Left colon (tissue), 2 donors: Measurements from ENCODE around the gene NCAM1. TPM values are rescaled to one million over a fixed set of nuclear protein-coding genes. Genes with fewer than 3 reads are reported as not detected.

Experiments
- ATAC-seq: fragments of 200-7000 bp; cut with Tn5 transposase; one replicate; pipeline ENCODE4 v1.9.1; 2020; ENCODE audit warnings: mild to moderate bottlenecking, moderate library complexity
- DNase-seq, 2 donors: peaks; one replicate each; pipeline ENCODE4 v3.0.0-alpha.2; 2020
- intact Hi-C, 2 donors: fragments of 100-400 bp; cut with DNase I in 1 of 2; cut with micrococcal nuclease in 1 of 2; formaldehyde crosslinking; loops; one replicate each; pipeline versions ENCODE4 v1.11.2 to v1.14.0; 2022; cut with DNase I, micrococcal nuclease
- total RNA-seq, 2 donors: library from RNA; stranded (reverse); fragmentation: NEBNext Ultra II Directional; extraction: Animal tissue kit (Norgen Biotek cat#: 25700); gene quantifications; one replicate each; pipeline ENCODE4 v1.2.1, GENCODE V29; 2021
- donor health status: DM: no; HTN: no; CAD: no.
- donor health status: DM: yes; HTN: yes; CAD: no.

Gene NCAM1
- total RNA-seq, 2 donors from 2014 or later: 3.1 to 12.1 TPM

DNA sequence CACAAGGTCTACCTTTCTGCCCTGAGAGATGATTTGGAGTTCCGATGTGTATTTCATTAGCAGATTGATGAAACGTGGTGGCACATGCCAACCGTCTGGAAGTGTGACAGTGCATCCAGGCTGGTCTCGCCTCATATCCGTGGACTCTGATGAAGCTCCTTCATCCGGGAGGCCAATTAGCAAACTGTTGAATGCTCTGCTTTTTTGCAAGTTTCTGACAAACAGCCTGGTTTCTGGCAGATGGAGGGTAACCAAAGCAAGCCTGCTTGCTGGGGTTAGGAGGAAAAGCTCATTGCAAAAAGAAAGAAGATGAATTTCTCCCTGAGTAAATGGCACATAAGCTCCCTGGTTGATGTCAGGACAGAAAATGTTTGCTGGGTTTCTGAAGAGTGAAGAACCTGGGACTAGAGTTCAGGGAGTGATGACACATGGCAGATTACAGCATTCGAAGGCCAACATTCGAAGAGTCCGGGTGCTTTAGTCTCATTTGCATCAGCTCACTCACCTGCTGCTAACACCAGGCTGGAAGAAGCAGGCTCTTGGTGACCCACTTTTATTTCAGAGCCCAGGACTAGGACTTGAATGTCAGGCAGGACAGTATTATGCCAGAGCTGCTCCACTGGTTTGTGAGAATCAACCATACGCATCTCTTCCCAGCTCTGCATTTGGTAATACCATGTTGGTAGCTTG lies 217.3 kb downstream of the NCAM1 start:
- DNase-seq: no peak
- intact Hi-C loops: no loop called here
- ATAC-seq: no peak

DNA sequence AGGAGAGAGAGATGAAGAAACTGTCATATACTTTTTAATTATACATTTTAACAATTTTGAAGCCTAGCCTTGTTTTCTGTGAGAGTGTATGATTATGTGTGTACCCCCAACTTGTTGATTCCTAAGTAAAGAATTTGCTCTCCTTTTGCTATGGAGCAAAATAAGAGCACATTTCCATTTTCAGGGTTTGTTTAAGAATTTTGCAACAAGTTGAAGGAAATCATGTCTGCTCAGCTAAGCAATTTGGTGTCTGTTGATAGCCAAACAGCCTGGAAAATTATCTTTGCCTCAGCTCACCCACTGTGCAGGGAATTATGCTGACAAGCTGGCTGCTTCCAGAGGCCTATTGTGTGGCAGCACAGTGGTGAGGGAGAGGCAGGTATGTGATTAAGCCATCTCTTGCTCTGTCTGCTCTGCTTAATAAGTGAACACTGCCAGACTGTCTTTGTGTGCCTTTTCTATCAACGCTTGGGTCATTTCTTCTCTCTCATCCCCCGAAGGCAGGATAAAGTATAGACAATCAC lies 218.0 kb downstream of the NCAM1 start:
- ATAC-seq (no peak), DNase-seq (no peak)
- intact Hi-C loops: no loop called here

DNA sequence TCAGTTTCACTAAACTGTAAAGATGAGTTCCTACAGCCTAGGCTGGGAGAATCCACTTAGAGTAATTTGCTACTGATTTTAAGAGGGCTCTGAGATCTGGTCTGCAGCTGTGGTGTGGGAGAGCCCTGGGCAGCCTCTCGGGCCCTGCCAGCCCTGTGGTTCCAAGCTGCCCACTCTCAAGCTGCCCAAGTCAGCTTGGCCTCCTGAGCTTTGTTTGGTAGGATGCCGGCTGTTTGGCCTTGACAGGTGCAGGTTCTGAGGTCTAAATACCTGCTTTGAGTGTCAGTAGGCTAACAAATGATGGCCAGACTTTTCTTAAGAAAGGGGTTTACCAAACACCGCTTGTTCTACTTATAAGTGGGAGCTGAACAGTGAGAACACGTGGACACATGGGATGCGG lies 219.9 kb downstream of the NCAM1 start:
- intact Hi-C loops: no loop called here
- ATAC-seq: no peak
- DNase-seq: no peak

DNA sequence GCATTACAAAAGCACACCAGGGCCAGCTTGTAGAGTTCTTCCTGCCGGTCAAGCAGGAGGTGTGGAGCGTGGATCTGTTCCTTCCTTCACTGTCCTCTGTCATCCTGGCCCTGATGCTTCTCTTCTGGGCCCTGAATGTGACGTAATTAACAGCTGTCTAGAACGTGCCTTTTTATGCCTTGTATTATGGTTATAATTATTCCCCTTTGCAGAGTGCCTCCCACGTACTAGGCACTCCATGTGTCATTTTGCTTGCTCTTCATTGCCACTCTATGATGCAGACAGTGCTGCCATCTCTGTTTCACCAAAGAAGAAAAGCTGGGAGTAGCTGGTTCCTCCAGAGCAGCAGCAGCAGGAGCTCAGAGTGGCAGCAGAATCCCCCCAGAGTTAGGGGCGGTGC lies 221.1 kb downstream of the NCAM1 start:
- ATAC-seq (no peak), DNase-seq (no peak)
- intact Hi-C loops: no loop called here

DNA sequence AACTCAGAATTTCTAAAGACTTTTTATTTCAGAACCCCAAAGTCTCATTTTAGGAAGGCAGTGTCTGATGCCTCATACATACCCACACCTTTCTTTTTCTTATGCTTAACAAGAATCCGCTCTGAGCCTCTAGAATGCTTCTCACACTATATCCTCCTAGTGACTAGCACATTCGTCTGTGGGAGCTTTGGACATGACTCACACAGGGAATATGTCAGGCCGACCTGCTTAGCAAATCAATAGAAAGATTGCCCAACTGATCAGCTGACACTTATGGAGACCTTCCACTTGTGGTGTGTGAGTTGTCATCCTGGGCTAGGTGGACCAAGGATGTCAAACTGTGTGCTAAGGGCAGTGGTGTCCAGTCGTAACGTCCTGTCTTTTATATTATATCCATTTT lies 223.3 kb downstream of the NCAM1 start:
- ATAC-seq (no peak), DNase-seq (no peak)
- intact Hi-C loops: loop anchor here in 1 of 2 donors (2.0 kb wide), 1 partner anchor 44 kb away; no protein-coding TSS in a partner anchor

DNA sequence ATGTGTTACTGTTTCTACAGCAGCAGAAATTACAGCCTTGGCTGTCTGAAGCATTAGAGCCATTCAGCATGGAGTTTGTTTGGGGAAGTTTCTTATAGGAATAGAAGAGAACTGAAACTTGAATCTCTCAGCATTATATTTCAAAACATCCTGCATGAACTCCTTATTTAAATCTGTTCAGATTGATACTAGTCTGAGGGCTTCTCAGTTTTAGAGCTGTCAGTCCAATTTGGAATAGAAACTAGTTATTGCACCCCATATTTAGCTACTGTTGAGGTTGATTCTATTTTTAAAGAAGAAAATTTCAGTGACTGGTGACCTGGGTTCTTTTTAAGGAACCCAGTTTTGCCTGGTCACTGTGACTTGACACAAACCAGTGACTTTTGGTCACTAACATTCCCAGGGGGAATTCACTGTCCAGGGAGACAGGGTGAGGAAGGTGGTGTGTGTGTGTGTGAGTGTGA lies 227.2 kb downstream of the NCAM1 start:
- no peak for DNase-seq
- intact Hi-C loops: no loop called here
- no peak for ATAC-seq

DNA sequence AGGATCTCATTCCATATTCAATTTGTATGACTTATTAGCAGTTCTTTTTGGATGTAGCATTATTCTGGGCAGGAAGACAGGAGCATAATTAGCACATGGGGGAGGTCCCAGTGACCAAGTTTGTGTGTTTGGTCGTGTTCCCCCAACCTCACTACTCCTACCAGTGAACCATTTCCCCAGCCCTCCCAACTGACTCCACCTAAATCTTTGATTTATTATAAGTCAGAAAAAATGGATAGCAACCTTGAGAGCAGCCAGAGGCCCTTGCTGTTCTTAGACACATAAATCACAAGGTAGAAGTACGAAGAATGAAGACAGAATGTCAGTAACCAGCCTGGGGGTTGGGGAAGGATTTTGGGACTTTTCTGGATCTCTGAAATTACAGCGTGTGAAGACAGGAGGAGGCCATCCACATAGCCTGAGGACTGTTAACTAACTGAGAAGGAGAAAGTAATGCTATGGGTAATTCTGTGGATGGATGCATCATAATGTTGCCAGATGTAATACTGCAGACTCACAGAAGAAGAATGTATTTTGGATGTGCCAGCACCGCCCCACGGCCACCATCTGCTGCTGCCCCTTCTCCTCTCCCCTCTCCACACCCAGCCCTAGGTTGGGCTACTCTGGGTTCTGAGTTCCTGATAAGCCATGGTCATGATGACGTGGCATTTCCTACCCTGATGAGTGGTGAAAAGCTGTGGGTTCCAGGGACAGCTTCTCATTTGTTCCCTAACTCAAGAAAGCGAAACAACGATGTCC lies 228.9 kb downstream of the NCAM1 start:
- intact Hi-C loops: no loop called here
- ATAC-seq (no peak), DNase-seq (no peak)

DNA sequence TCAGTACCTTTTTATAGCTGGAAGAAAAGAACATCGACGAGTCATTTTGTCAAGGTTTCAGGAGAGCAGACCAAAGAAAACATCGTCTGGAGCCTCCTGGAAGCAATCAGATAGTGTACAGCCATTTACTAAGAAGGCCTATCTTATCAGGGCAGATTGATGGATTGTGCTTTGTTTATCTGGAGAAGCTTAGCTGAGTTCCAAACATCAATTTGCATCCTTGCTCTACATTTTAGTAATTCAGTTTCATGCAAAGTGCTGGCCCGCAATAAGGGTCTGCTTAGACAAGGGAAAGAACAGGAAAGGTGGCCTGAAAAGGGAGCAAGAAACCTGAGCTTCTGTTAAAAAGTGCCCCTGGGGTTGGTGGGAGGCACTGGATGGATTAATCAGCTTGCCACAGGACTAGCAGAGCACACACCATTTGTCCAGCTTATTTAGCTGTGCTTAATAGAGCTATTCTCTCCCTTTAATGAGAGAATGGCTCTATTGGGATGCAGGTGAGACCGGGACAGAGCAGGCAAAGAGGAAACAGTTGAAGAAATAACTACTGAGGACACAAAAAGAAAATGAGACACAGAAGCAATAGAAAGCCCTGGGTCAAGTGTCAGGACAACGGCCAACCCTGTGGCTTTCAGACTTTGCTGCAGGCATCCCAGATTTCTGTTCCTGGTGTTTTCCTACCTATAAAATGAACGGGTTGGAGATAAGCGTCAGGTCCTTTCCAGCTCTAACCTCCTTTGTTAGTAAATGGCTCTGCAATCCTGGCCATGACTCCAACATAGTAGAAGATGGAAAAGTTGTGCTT lies 231.1 kb downstream of the NCAM1 start:
- intact Hi-C loops: no loop called here
- DNase-seq: no peak
- ATAC-seq: no peak

DNA sequence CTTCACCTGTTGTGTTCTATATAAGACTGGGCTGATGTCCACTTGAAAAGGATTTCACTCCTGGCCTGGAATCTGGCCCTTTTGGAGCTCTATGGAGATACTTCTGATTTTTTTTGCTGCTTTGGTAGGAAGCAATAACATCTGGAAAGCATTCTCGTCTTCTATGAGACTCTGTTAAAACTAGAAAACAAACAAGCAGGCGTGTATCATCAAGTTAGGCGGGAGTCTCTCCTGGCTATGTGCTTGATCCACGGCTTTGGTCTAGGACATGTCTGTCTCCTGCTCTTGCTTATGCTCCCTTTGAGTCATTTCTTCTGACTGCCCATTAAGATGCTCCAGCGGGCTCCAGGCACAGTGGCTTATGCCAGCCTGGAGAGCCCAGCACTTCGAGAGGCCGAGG lies 231.8 kb downstream of the NCAM1 start:
- intact Hi-C loops: no loop called here
- ATAC-seq (no peak), DNase-seq (no peak)

DNA sequence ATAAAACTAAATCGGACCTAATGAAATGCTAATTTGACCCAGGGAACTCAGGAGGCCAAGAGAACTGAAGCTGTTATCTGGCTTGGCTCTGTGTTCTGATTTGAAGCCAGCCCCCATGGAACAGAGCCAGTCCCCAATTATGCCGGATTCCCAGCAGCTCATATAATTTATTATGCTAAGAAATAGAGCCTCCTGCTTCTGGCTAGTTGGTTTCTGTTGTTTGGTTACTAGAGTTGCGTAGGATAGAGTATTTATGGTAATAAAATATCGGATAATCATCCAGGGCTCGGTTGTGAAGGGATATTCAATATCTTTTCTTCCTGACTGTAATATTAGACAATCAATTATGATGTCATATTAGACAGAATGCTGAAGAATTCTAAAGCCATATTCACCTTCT lies 232.7 kb downstream of the NCAM1 start:
- ATAC-seq: no peak
- DNase-seq: no peak
- intact Hi-C loops: no loop called here

DNA sequence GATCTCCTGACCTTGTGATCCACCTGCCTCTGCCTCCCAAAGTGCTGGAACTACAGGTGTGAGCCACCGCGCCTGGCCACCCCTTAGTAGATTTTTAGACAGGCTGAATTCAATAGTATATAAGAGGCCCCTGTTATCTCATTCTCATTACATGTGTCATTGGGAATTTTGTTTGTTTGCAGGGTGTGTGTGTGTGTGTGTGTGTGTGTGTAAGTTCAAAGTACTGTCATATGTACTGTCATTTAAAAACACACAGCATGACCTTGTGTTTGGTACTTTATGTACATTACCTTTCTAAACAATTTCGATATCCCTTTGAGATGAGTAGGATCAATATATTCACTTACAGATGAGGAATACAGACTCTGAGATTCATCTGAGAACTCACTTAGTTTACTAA lies 234.5 kb downstream of the NCAM1 start:
- ATAC-seq (no peak), DNase-seq (no peak)
- intact Hi-C loops: no loop called here

DNA sequence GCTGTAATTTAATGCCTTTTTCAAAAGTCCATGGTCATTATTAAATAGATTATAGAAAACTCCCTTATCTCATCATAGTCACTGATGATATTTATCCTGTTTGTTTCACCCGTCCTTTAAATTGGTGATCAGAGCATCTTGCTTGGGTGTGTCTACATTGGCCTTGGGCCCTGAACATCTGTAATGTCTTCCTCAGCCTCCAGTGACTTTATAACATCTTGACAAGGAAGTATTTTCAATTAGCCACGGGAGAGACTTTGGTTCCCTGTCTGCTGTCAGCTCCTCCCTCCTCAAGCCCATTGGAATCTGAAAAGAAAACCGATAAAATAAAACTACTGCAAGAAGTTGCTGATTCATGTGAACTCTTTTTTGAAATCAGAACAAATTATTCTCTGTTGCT lies 236.2 kb downstream of the NCAM1 start:
- DNase-seq (no peak), ATAC-seq (no peak)
- intact Hi-C loops: no loop called here

DNA sequence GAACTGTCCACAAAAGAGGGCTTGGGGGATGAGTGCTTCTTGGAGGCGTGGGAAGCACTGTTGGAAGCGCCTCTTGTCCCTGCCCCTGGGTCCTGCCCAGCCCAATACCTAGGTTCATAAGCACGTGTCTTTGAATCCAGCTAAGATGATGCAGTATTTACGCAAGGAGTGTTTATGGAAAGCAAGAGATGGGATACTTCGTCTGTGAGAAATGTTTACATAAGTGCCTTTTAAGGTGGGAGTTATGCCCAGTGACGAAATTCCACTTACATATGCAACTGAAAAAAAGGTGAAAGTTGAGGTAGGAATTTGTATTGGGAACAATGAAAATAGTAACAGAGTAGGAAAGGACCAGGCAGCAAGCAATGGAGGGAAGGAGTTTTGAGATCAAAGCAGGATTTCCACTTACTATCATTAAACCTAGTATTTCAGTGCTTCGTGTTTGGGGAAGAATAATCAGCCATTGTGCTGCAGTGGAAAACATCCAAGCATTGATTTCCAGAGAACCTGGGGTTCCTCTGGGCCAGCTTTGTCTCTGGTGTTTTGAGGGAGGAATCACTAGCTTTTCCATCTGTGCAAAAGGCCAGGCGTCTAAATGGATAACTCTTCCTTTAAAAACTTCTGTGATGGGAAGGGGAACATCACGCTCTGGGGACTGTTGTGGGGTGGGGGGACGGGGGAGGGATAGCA lies 237.9 kb downstream of the NCAM1 start:
- DNase-seq (no peak), ATAC-seq (no peak)
- intact Hi-C loops: no loop called here

DNA sequence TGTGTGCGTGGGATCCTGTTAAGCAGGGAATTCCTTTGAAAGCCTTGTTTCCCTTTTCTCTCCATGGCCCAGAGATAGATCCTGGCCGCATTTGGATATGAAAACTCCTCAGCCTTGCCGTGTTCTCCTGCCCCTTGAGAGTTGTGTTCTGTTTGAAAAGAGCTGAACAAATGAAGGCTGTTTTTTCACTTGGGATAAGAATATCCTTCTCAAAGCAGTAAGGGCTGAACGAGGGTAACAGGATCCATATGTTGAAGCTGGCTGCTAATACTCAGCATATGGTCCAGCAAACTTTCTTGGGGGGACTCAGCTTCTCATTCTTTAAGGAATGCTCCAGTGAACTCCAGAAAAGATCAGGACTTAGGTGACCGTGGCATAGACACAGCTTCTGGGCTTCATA lies 238.6 kb downstream of the NCAM1 start:
- ATAC-seq (no peak), DNase-seq (no peak)
- intact Hi-C loops: no loop called here

DNA sequence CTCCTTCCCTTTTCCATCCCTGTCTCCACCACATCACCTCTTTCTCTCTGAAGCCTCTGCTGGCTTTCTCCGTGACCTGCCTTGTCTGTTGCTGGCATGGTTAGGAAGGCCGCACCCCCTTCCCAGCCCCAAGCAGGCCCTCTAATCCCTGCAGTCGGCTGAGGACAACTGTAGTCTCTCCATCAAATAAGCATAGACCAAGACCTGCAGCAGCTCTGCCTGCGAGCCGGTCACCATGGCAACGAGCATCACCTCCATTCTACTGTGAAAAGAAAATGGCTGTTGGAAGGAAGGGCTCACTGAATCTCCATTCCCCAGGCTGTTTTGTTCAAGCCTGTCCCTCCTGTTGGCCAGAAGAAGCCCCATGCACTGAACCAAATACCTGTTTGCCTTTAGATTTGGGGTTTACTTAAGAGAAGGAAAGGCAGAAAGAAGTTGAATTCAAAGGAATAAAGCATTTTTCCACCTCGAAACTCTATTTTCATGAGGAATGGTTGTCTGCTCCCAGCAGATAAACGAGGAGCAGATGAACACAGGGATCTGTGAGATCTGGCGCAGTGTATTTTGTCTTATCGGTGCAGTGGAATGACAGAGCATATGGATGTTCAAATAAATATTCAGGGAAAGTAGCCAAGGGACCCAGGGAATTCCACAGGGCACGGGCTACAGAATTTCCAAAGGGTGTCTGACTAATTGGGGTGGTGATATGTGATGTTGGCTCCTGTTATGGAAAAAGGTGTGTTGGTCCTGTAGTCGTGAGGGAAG lies 240.0 kb downstream of the NCAM1 start:
- intact Hi-C loops: no loop called here
- DNase-seq: no peak
- no peak for ATAC-seq

DNA sequence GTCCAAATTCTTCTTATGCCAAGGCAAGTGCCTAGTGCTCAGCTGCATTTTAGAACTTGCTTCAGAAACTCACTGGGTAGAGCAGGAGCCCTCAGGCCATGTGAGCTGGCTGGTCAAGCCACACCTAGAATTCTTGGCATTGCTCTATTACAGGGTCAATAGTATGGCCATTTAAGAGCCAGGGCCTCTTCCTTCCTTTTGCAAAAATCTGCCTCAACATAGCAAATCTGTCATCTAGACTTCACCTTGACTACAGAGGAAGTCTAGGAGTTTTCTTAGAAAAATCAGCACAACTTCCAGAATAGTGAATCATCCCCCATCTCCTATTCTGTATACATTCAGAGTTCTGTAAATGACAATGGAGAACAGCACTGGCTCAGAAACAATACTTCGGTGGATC lies 241.2 kb downstream of the NCAM1 start:
- intact Hi-C loops: no loop called here
- DNase-seq (no peak), ATAC-seq (no peak)

DNA sequence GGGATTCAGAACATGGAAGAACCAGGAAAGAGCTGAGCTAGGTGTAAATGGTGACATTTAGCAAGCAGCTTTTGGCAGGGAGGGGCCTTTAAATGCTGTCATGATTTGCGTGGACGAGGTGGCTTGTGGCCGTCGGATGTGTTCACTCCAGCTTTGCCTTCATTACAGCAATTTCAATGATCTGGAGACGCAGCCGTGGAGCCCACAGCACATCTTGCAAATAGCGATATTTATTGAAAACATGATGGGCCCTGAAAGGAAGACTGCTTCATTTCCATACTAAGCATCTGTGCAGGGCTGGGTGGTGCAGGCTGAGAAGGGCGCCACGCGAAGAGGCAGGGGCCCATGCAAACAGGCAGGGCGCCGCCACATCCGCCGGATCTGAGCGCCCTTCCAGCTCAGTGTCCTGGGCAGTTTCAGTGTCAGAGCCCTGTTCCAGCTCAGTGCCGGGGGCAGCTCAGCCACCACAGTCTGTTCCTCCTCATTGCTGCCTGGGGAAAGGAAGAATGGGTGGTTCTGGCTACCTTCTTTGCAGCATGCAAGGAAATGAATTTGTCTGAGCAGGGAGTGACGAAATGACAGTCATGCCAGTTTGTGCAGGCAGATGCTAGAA lies 242.0 kb downstream of the NCAM1 start:
- DNase-seq: no peak
- intact Hi-C loops: no loop called here
- no peak for ATAC-seq

DNA sequence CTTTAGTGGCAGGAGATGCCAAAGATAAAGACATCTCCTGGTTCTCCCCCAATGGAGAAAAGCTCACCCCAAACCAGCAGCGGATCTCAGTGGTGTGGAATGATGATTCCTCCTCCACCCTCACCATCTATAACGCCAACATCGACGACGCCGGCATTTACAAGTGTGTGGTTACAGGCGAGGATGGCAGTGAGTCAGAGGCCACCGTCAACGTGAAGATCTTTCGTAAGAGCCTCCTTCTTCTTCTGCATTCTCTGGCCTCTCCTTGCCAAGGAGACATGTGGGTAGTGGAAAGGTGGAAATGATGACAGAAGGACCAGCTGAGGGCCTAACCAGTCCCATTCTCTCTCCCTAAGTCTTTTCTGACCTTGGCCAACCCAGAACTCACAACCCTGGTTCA lies 243.1 kb downstream of the NCAM1 start:
- ATAC-seq (no peak), DNase-seq (no peak)
- intact Hi-C loops: no loop called here
